IMR-90 (cell line): ENCODE measurements around the gene SCP2D1.

ENCODE experiments used
- CEBPB ChIP-seq: IDR thresholded peaks from 2 replicates; pipeline ENCODE4 v1.6.1; 2012; ENCODE audit warnings: low read depth, low read length, improper control_type of control experiment
- NFE2L2 ChIP-seq: fragments of 150-350 bp; IDR thresholded peaks from 2 replicates; pipeline ENCODE4 v1.6.1; 2016; ENCODE audit warnings: low read depth, mild to moderate bottlenecking, low read length
- POLR2A ChIP-seq: IDR thresholded peaks from 2 replicates; pipeline ENCODE4 v1.6.1; 2012; ENCODE audit warnings: mild to moderate bottlenecking, low read depth, low read length
- SMC3 ChIP-seq: fragments of 150-350 bp; IDR thresholded peaks from 2 replicates; pipeline ENCODE4 v1.6.1; 2016; ENCODE audit warnings: low read depth, mild to moderate bottlenecking, antibody characterized with exemption, low read length, moderate library complexity
- TF ChIP-seq, protein P1 (sequence below): conservative IDR thresholded peaks from 2 replicates; pipeline ENCODE4 v1.5.1; 2012; ENCODE audit warnings: mild to moderate bottlenecking, low read depth, low read length, improper control_type of control experiment

DNA sequence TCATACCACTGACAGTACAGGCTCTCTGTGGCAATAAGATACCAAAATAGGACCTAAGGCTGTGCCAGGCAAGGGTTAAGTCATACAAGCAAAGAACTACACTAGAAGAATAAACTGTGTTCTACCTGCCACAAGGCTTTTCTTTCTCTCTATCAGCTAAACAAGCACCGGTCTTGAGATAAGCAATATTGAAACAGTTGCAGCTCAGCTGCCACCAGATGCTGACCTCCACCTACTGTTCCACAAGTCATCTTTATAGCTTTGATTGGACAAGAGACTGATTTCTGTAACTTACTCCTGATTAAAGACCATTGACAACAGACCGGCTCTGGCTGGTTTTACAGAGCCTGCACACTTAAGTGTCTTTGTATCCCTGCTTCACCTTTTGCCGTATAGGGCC, 24.1 kb downstream of the SCP2D1 start:
- TF ChIP-seq SMC3 (no peak), POLR2A (no peak), NFE2L2 (no peak), CEBPB (no peak)
- TF ChIP-seq, protein P1, sequence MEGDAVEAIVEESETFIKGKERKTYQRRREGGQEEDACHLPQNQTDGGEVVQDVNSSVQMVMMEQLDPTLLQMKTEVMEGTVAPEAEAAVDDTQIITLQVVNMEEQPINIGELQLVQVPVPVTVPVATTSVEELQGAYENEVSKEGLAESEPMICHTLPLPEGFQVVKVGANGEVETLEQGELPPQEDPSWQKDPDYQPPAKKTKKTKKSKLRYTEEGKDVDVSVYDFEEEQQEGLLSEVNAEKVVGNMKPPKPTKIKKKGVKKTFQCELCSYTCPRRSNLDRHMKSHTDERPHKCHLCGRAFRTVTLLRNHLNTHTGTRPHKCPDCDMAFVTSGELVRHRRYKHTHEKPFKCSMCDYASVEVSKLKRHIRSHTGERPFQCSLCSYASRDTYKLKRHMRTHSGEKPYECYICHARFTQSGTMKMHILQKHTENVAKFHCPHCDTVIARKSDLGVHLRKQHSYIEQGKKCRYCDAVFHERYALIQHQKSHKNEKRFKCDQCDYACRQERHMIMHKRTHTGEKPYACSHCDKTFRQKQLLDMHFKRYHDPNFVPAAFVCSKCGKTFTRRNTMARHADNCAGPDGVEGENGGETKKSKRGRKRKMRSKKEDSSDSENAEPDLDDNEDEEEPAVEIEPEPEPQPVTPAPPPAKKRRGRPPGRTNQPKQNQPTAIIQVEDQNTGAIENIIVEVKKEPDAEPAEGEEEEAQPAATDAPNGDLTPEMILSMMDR, result no peak
